H1 (cell line): ENCODE results near the gene SMYD3.

Experiments
- CBX8 ChIP-seq: fragments of 300-800, 300-1000 bp; sonication (generic); IDR thresholded peaks from 2 replicates; pipeline ENCODE4 v1.7.1; 2016; ENCODE audit warnings: low read depth, low read length, borderline replicate concordance
- CREB1 ChIP-seq: IDR thresholded peaks from 2 replicates; pipeline ENCODE4 v1.6.1; 2012; ENCODE audit warnings: inconsistent platforms
- CTCF ChIP-seq, 3 experiments: IDR thresholded peaks; 1 replicate in 2 of 3; 2 replicates in 1 of 3; pipeline versions ENCODE4 v1.5.1 to v1.6.1; 2011; ENCODE audit warnings: low read length in 3 of 3, mild to moderate bottlenecking in 3 of 3, inconsistent platforms in 2 of 3, low read depth in 1 of 3, moderate library complexity in 1 of 3; ENCODE audit not compliant: insufficient read depth in 1 of 3; ENCODE audit errors: control extremely low read depth in 1 of 3
- EZH2 ChIP-seq: fragments of 200-600 bp; sonication (generic); IDR thresholded peaks from 2 replicates; pipeline ENCODE4 v1.7.1; 2012; ENCODE audit warnings: low read depth, mild to moderate bottlenecking, moderate library complexity, low read length, inconsistent platforms; ENCODE audit not compliant: severe bottlenecking
- FOSL1 ChIP-seq: IDR thresholded peaks from 2 replicates; pipeline ENCODE4 v1.6.1; 2011; ENCODE audit warnings: mild to moderate bottlenecking, low read depth, low read length, moderate library complexity; ENCODE audit not compliant: insufficient read depth
- GABPA ChIP-seq: IDR thresholded peaks from 2 replicates; pipeline ENCODE4 v1.6.1; 2011; ENCODE audit warnings: mild to moderate bottlenecking, low read length, moderate library complexity, borderline replicate concordance; ENCODE audit not compliant: insufficient read depth
- KDM1A ChIP-seq: fragments of 200-600, 300-600 bp; sonication (generic); IDR thresholded peaks from 2 replicates; pipeline ENCODE4 v1.7.1; 2016; ENCODE audit warnings: mild to moderate bottlenecking, low read length, borderline replicate concordance
- MAFK ChIP-seq: IDR thresholded peaks from 2 replicates; pipeline ENCODE4 v1.6.1; 2012; ENCODE audit warnings: low read depth, mild to moderate bottlenecking, improper control_type of control experiment, low read length
- MAX ChIP-seq: IDR thresholded peaks from 2 replicates; pipeline ENCODE4 v1.6.1; 2012; ENCODE audit warnings: inconsistent platforms
- POLR2A ChIP-seq, 2 experiments: IDR thresholded peaks; 1 replicate in 1 of 2; 2 replicates in 1 of 2; pipeline ENCODE4 v1.6.1; 2011; ENCODE audit warnings: low read depth in 2 of 2, low read length in 2 of 2, mild to moderate bottlenecking in 2 of 2; ENCODE audit errors: control extremely low read depth in 1 of 2
- RFX5 ChIP-seq: IDR thresholded peaks from 2 replicates; pipeline ENCODE4 v1.6.1; 2011; ENCODE audit warnings: low read depth, low read length, improper control_type of control experiment, borderline replicate concordance
- RXRA ChIP-seq: IDR thresholded peaks from 2 replicates; pipeline ENCODE4 v1.6.1; 2011; ENCODE audit warnings: low read depth, mild to moderate bottlenecking, low read length, moderate library complexity; ENCODE audit not compliant: insufficient read depth
- SIN3A ChIP-seq, 2 experiments: IDR thresholded peaks in 1 of 2; conservative IDR thresholded peaks in 1 of 2; 2 replicates each; pipeline ENCODE4 v1.6.1; 2011 to 2012; ENCODE audit warnings: low read length in 2 of 2, improper control_type of control experiment in 1 of 2, low read depth in 1 of 2, mild to moderate bottlenecking in 1 of 2
- YY1 ChIP-seq: IDR thresholded peaks from 2 replicates; pipeline ENCODE4 v1.6.1; 2011; ENCODE audit warnings: low read depth, mild to moderate bottlenecking, low read length

GRCh38 chr1:246029616-246030015, 477.5 kb downstream of the SMYD3 start:
- TF ChIP-seq EZH2 (no peak), GABPA (no peak), MAFK (no peak), CTCF (IDR thresholded peaks at IDR 0.05; ENCODE audit: control extremely low read depth in 1 of 3, insufficient read depth in 1 of 3, low read depth in 1 of 3, low read length in 3 of 3) (no peak), POLR2A (IDR thresholded peaks at IDR 0.05; ENCODE audit: control extremely low read depth in 1 of 2, low read depth in 2 of 2, low read length in 2 of 2) (no peak), YY1 (no peak), RFX5 (no peak), MAX (no peak), CREB1 (no peak), FOSL1 (no peak), RXRA (no peak), KDM1A (no peak), SIN3A (conservative IDR thresholded peaks at IDR 0.05 in 1 of 2, IDR thresholded peaks at IDR 0.05 in 1 of 2; ENCODE audit: low read depth in 1 of 2, low read length in 2 of 2) (no peak), CBX8 (no peak)
